K562 (cell line): ENCODE results near the gene BPIFB6. TPM values are rescaled to one million over a fixed set of nuclear protein-coding genes. Genes with fewer than 3 reads are reported as not detected.

Source experiments
- ATAC-seq: fragments of 200-7000 bp; cut with Tn5 transposase; 3 replicates; pipeline ENCODE4 v1.9.1; 2020; ENCODE audit warnings: moderate library complexity
- BruUV-seq: library from RNA; stranded (reverse); fragments of 400-500 nt; replicated peaks from 2 replicates; lab custom pipeline; 2021; lab: Mats Ljungman, UMichigan
- CTCF ChIA-PET: fragments of 300-600 bp; formaldehyde crosslinking; extraction: SDS; loops from one replicate; lab custom pipeline; 2021; ENCODE audit warnings: low intra/inter-chr PET ratio; lab: Yijun Ruan, JAX
- POLR2A ChIA-PET: fragments of 300-600, 350-650 bp; sonication (Branson Sonifier 250); formaldehyde crosslinking; extraction: SDS; loops from one replicate; lab custom pipeline; 2021; ENCODE audit warnings: antibody characterized with exemption, inconsistent platforms; lab: Yijun Ruan, JAX
- DNase-seq, 4 experiments: peaks; one replicate each; pipeline versions ENCODE4 v3.0.0 to v3.0.0-alpha.2; 2011 to 2018; ENCODE audit warnings: low spot score in 3 of 4, mixed read lengths in 3 of 4; ENCODE audit errors: extremely low read depth in 1 of 4
- FAIRE-seq: peaks from 2 replicates; lab custom pipeline; 2011; peaks lifted over from hg19 to GRCh38; lab: Jason Lieb, UNC
- H2AFZ ChIP-seq: 2 replicates; pipeline ENCODE4 v1.6.0; 2011; ENCODE audit warnings: low read depth, low read length, control low read depth, inconsistent platforms
- H3K27ac ChIP-seq: fragments of 200-600 bp; 3 replicates; pipeline ENCODE4 v1.8.0; 2011; ENCODE audit warnings: low read depth, mild to moderate bottlenecking, control low read depth, inconsistent platforms, low read length, moderate library complexity, mixed read lengths; ENCODE audit errors: extremely low read depth
- H3K27me3 ChIP-seq, 2 experiments: fragments of 300-600 bp in 1 of 2; 2 replicates in 1 of 2; 3 replicates in 1 of 2; pipeline versions ENCODE4 v1.6.0 to v1.8.0; 2011; ENCODE audit warnings: inconsistent platforms in 2 of 2, low read length in 2 of 2, mild to moderate bottlenecking in 1 of 2, mixed read lengths in 1 of 2, moderate library complexity in 1 of 2; ENCODE audit not compliant: control insufficient read depth in 2 of 2, insufficient read depth in 2 of 2
- H3K36me3 ChIP-seq: fragments of 300-600 bp; 3 replicates; pipeline ENCODE4 v1.8.0; 2011; ENCODE audit warnings: mild to moderate bottlenecking, low read length, inconsistent platforms; ENCODE audit not compliant: control insufficient read depth, insufficient read depth
- H3K4me1 ChIP-seq, 2 experiments: fragments of 200-600 bp in 1 of 2; replicated peaks in 1 of 2; 2 replicates in 1 of 2; 3 replicates in 1 of 2; pipeline versions ENCODE4 v1.5.1 to v1.8.0; 2011; ENCODE audit warnings: inconsistent platforms in 2 of 2, low read length in 2 of 2, mild to moderate bottlenecking in 1 of 2, mixed read lengths in 1 of 2, moderate library complexity in 1 of 2; ENCODE audit not compliant: control insufficient read depth in 2 of 2, insufficient read depth in 2 of 2
- H3K4me2 ChIP-seq: 2 replicates; pipeline ENCODE4 v1.6.1; 2011; ENCODE audit warnings: low read length, control low read depth, inconsistent platforms, mixed read lengths; ENCODE audit not compliant: insufficient read depth
- H3K4me3 ChIP-seq: fragments of 200-600 bp; sonication (generic), shearing (Covaris generic); 2 replicates; pipeline ENCODE4 v1.5.1; 2016; ENCODE audit warnings: control low read depth, inconsistent platforms
- H3K79me2 ChIP-seq: fragments of 200-600 bp; 3 replicates; pipeline ENCODE4 v1.8.0; 2011; ENCODE audit warnings: low read length, inconsistent platforms; ENCODE audit not compliant: control insufficient read depth, insufficient read depth
- H3K9ac ChIP-seq, 2 experiments: 2 replicates each; pipeline versions ENCODE4 v1.6.0 to v1.6.1; 2011; ENCODE audit warnings: low read depth in 2 of 2, low read length in 2 of 2, control low read depth in 1 of 2, inconsistent platforms in 1 of 2, mild to moderate bottlenecking in 1 of 2, mixed read lengths in 1 of 2; ENCODE audit not compliant: insufficient read depth in 1 of 2
- H3K9me1 ChIP-seq: one replicate; pipeline ENCODE4 v1.6.0; 2011; ENCODE audit warnings: inconsistent platforms, mild to moderate bottlenecking, low read length, moderate library complexity; ENCODE audit not compliant: control insufficient read depth, insufficient read depth
- H3K9me3 ChIP-seq: replicated peaks from 2 replicates; pipeline ENCODE4 v1.5.1; 2011; ENCODE audit warnings: low read depth, low read length, inconsistent platforms; ENCODE audit not compliant: control insufficient read depth, insufficient read depth
- H4K20me1 ChIP-seq: replicated peaks from 2 replicates; pipeline ENCODE4 v1.6.1; 2011; ENCODE audit warnings: low read length, inconsistent platforms, mixed read lengths; ENCODE audit not compliant: control insufficient read depth, insufficient read depth
- ADNP ChIP-seq: fragments of 200-800 bp; sonication (Bioruptor generic); IDR thresholded peaks from 2 replicates; pipeline ENCODE4 v1.6.1; 2016; ENCODE audit warnings: missing genetic modification characterization, missing compliant biosample characterization
- BCOR ChIP-seq: fragments of 450-650 bp; IDR thresholded peaks from 2 replicates; pipeline ENCODE4 v1.6.1; 2016
- CHCHD3 ChIP-seq: fragments of 250-450 bp; sonication (Bioruptor Pico); IDR thresholded peaks from 2 replicates; pipeline ENCODE4 v2.1.2; 2022; ENCODE audit warnings: mild to moderate bottlenecking
- DDX20 ChIP-seq: fragments of 450-650 bp; IDR thresholded peaks from 2 replicates; pipeline ENCODE4 v1.6.1; 2016; ENCODE audit warnings: missing genetic modification characterization, low read depth, mild to moderate bottlenecking, missing compliant biosample characterization, moderate library complexity
- WGBS: fragments of 100-300 bp; shearing (Covaris generic); methylation state at CpG from one replicate; pipeline ENCODE4 v1.1.6; 2016; ENCODE audit warnings: low coverage, mixed read lengths; ENCODE audit not compliant: insufficient coverage; ENCODE audit errors: missing lambda C conversion rate; 5-methylcytosine and 5-hydroxymethylcytosine counted together
- in situ Hi-C: fragments of 300-500 bp; cut with MboI; formaldehyde crosslinking; loops from 4 replicates; pipeline ENCODE4 v1.15.0; 2018; ENCODE audit warnings: inconsistent platforms, mixed read lengths
- intact Hi-C: fragments of 100-400 bp; cut with micrococcal nuclease; formaldehyde crosslinking; loops from 2 replicates; pipeline ENCODE4 v1.14.2; 2022
- polyA plus RNA-seq, 8 experiments: library from polyadenylated mRNA; depleted of rRNA in 4 of 8; stranded (reverse) in 5 of 8; unstranded in 3 of 8; fragments of >200 nt; fragmentation: Nextera tagmentation in 2 of 8; fragmentation: Illumina TruSeq in 1 of 8; extraction: Ambion mirVana in 2 of 8; extraction: Trizol in 1 of 8; gene quantifications; 2 replicates each; pipeline versions ENCODE4 v1.2.1 to v1.2.3, GENCODE V29; 2011 to 2014; ENCODE audit warnings: inconsistent platforms in 1 of 8, missing spikeins in 1 of 8
- total RNA-seq, 7 experiments: library from RNA; depleted of rRNA in 6 of 7; stranded (reverse); fragments of >200 nt in 6 of 7; fragmentation: Illumina TruSeq in 2 of 7; extraction: Trizol in 2 of 7; gene quantifications; 2 replicates each; pipeline versions ENCODE4 v1.2.1 to v1.2.3, GENCODE V29; 2011 to 2021; ENCODE audit warnings: low replicate concordance in 1 of 7
- TF ChIP-seq, protein P1 (sequence below): sonication (generic); formaldehyde crosslinking; IDR thresholded peaks from 2 replicates; pipeline ENCODE4 v1.8.0; 2022; ENCODE audit warnings: mild to moderate bottlenecking, missing genetic modification reagents, borderline replicate concordance
- TF ChIP-seq, protein P2 (sequence below): sonication (generic); formaldehyde crosslinking; IDR thresholded peaks from 2 replicates; pipeline ENCODE4 v1.8.0; 2022; ENCODE audit warnings: mild to moderate bottlenecking, missing genetic modification reagents

The BPIFB6 gene
- total and polyA plus RNA-seq, 9 of the 15 experiments (the other 6 are each of a cell fraction or from before 2014, with no cell fraction given) = not detected

DNA sequence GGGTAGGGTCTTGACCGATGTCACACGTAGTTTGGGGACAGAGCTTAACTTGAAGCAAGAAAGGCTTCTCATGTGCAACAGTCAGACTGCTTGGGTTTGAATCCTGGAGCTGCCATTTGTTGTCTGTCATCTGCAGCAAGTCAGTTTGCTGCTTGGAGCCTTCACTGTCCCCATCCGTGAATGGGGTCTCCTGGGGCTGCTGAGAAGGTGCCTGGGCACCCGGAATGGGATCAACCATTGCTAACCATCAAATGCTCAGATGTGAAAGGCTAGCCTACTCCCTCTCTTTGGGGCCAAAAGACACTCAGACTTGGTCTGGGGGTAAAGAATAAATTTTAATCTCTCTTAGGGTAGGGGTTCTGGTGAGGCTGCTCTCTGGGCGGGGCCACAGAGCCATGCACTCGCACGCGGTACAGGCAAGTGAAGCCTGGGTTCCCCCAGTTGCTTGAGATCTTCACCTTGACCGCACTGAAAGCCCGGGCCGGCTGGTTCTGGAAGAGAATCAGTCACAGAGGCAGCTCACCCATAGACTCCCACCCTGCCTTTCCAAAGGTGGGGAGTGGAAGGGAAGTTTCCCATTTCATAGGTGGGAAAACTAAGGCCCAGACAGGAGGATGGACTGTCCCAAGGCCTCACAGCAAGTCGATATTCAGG lies 47.9 kb upstream of the BPIFB6 start:
- Histone ChIP-seq H3K4me1 (no peaks in the 10 kb centered on the region; a peak in 1 of 5 replicates), H3K27ac (no peak overlapping the region), H3K9me3 (no peaks in the 10 kb centered on the region), H4K20me1 (0 out of 2 replicates have a peak, but pooled peaks cover 11% of the 10 kb centered on the region), H3K9me1 (no peaks in the 10 kb centered on the region), H3K9ac (no peak overlapping the region), H3K36me3 (no peaks in the 10 kb centered on the region), H3K4me2 (no peak overlapping the region), H3K27me3 (peaks cover 11 to 48% of the 10 kb centered on the region in 2 experiments; a peak in 4 of 5 replicates), H3K4me3 (no peak overlapping the region), H3K79me2 (no peaks in the 10 kb centered on the region), H2AFZ (no peak overlapping the region)
- intact Hi-C loops = no loop called here
- ATAC-seq = no peak
- ChIA-PET CTCF (no interaction called here), POLR2A (interaction anchor here (0.7 to 0.9 kb wide), 3 partner anchors 9 to 482 kb away, joined by 3 to 5 read pairs (median 4); no protein-coding TSS in a partner anchor)
- in situ Hi-C loops = no loop called here
- TF ChIP-seq BCOR = 0 out of 2 replicates have a peak, but pooled peaks have one; percentile 1
- TF ChIP-seq ADNP (tag) = 0 out of 2 replicates have a peak, but pooled peaks have one; percentile 7
- no peak for TF ChIP-seq CHCHD3 (CRISPR knock-in tag)
- BruUV-seq = no TSS peak
- WGBS = 7% methylated on average over 11 of the region's 12 CpGs
- no peak for FAIRE-seq
- no peak for DNase-seq

DNA sequence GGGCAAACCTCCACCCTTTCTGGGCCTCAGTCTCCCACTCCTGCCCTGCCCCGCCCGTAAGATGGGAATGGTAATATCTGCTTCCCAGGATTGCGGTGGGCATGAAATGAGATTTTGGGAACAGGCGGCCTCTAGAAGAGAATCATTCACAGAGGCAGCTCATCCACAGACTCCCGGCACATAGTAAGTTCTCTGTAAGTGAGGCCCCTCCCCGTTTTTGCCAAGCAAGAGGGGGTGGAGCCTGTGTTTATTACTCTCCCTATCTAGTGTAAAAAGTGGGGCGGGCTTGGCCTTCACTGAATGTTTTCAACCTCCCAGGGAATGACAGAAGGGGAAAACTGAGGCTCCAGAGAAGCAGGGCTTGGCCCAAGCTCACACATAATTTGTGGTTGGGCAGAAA lies 47.3 kb upstream of the BPIFB6 start:
- intact Hi-C loops (no loop called here), in situ Hi-C loops (no loop called here)
- H3K36me3 ChIP-seq = no peaks in the 10 kb centered on the region
- ChIA-PET CTCF (no interaction called here), POLR2A (interaction anchor here (0.8 kb wide), 1 partner anchor 11 kb away, joined by 5 read pairs; no protein-coding TSS in a partner anchor)
- no peak overlapping the region for H3K4me2 ChIP-seq
- WGBS = 8% methylated on average over 7 of the region's 7 CpGs
- no peaks in the 10 kb centered on the region for H3K9me1 ChIP-seq
- ATAC-seq = peak; percentile 84
- H3K4me3 ChIP-seq = no peak overlapping the region
- no TSS peak for BruUV-seq
- peak; percentile 27 to 39 (median 31) for DNase-seq
- no peaks in the 10 kb centered on the region for H3K79me2 ChIP-seq
- H3K9me3 ChIP-seq = no peaks in the 10 kb centered on the region
- H3K4me1 ChIP-seq = no peaks in the 10 kb centered on the region; a peak in 1 of 5 replicates
- H3K9ac ChIP-seq = no peak overlapping the region
- FAIRE-seq = no peak
- no peak overlapping the region for H2AFZ ChIP-seq
- H3K27me3 ChIP-seq = peaks cover 11 to 45% of the 10 kb centered on the region in 2 experiments; a peak in 4 of 5 replicates
- no peak overlapping the region for H3K27ac ChIP-seq
- 0 out of 2 replicates have a peak, but pooled peaks cover 11% of the 10 kb centered on the region for H4K20me1 ChIP-seq
- TF ChIP-seq, protein P1, sequence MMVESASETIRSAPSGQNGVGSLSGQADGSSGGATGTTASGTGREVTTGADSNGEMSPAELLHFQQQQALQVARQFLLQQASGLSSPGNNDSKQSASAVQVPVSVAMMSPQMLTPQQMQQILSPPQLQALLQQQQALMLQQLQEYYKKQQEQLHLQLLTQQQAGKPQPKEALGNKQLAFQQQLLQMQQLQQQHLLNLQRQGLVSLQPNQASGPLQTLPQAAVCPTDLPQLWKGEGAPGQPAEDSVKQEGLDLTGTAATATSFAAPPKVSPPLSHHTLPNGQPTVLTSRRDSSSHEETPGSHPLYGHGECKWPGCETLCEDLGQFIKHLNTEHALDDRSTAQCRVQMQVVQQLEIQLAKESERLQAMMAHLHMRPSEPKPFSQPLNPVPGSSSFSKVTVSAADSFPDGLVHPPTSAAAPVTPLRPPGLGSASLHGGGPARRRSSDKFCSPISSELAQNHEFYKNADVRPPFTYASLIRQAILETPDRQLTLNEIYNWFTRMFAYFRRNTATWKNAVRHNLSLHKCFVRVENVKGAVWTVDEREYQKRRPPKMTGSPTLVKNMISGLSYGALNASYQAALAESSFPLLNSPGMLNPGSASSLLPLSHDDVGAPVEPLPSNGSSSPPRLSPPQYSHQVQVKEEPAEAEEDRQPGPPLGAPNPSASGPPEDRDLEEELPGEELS (CRISPR knock-in tag) = no peak
- TF ChIP-seq DDX20 (tag) = no peak
- TF ChIP-seq, protein P2, sequence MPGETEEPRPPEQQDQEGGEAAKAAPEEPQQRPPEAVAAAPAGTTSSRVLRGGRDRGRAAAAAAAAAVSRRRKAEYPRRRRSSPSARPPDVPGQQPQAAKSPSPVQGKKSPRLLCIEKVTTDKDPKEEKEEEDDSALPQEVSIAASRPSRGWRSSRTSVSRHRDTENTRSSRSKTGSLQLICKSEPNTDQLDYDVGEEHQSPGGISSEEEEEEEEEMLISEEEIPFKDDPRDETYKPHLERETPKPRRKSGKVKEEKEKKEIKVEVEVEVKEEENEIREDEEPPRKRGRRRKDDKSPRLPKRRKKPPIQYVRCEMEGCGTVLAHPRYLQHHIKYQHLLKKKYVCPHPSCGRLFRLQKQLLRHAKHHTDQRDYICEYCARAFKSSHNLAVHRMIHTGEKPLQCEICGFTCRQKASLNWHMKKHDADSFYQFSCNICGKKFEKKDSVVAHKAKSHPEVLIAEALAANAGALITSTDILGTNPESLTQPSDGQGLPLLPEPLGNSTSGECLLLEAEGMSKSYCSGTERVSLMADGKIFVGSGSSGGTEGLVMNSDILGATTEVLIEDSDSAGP (CRISPR knock-in tag) = no peak
